Mesendoderm (in vitro differentiated cells): Measurements from ENCODE around the gene EFCAB6.

Experiments used
- DNase-seq: peaks from one replicate; pipeline ENCODE4 v3.0.0; 2013
- H2AK5ac ChIP-seq: 2 replicates; pipeline ENCODE4 v1.6.1; 2013; ENCODE audit warnings: low read length, inconsistent platforms
- H2BK120ac ChIP-seq: 2 replicates; pipeline ENCODE4 v1.6.1; 2013; ENCODE audit warnings: low read depth, mild to moderate bottlenecking, low read length, moderate library complexity, mixed read lengths
- H2BK15ac ChIP-seq: replicated peaks from 2 replicates; pipeline ENCODE4 v1.6.1; 2013; ENCODE audit warnings: low read depth, mild to moderate bottlenecking, moderate library complexity
- H2BK5ac ChIP-seq: 2 replicates; pipeline ENCODE4 v1.6.1; 2013; ENCODE audit warnings: low read length, inconsistent platforms
- H3K18ac ChIP-seq: 2 replicates; pipeline ENCODE4 v1.6.1; 2013; ENCODE audit warnings: mild to moderate bottlenecking, low read length, mixed read lengths
- H3K23ac ChIP-seq: one replicate; pipeline ENCODE4 v1.6.1; 2013; ENCODE audit warnings: low read length
- H3K27ac ChIP-seq: 2 replicates; pipeline ENCODE4 v1.5.1; 2013; ENCODE audit warnings: low read depth, mild to moderate bottlenecking, inconsistent platforms, low read length, moderate library complexity
- H3K27me3 ChIP-seq: 2 replicates; pipeline ENCODE4 v1.6.1; 2013; ENCODE audit warnings: low read length, control low read depth, mild to moderate bottlenecking, inconsistent platforms; ENCODE audit not compliant: insufficient read depth, poor library complexity
- H3K36me3 ChIP-seq: 2 replicates; pipeline ENCODE4 v1.6.1; 2013; ENCODE audit warnings: low read length, inconsistent platforms; ENCODE audit not compliant: control insufficient read depth, insufficient read depth
- H3K4ac ChIP-seq: one replicate; pipeline ENCODE4 v1.6.1; 2013; ENCODE audit warnings: low read depth, mild to moderate bottlenecking, low read length, moderate library complexity
- H3K4me1 ChIP-seq: 2 replicates; pipeline ENCODE4 v1.6.1; 2013; ENCODE audit warnings: low read depth, low read length, inconsistent platforms; ENCODE audit not compliant: control insufficient read depth
- H3K4me2 ChIP-seq: 2 replicates; pipeline ENCODE4 v1.6.1; 2013; ENCODE audit warnings: low read length
- H3K4me3 ChIP-seq: 2 replicates; pipeline ENCODE4 v1.5.1; 2013; ENCODE audit warnings: mild to moderate bottlenecking, low read length
- H3K56ac ChIP-seq: one replicate; pipeline ENCODE4 v1.6.1; 2013; ENCODE audit warnings: low read length
- H3K79me1 ChIP-seq: 2 replicates; pipeline ENCODE4 v1.6.1; 2013; ENCODE audit warnings: low read length, inconsistent platforms
- H3K79me2 ChIP-seq: 2 replicates; pipeline ENCODE4 v1.6.1; 2013; ENCODE audit warnings: mild to moderate bottlenecking, low read length; ENCODE audit not compliant: control insufficient read depth, insufficient read depth
- H3K9ac ChIP-seq: 2 replicates; pipeline ENCODE4 v1.6.1; 2013; ENCODE audit warnings: low read length, inconsistent platforms
- H4K5ac ChIP-seq: one replicate; pipeline ENCODE4 v1.6.1; 2013; ENCODE audit warnings: low read length
- H4K8ac ChIP-seq: one replicate; pipeline ENCODE4 v1.6.1; 2013; ENCODE audit warnings: low read depth, mild to moderate bottlenecking, control low read depth, low read length, moderate library complexity
- WGBS: extraction: QIAGEN DNeasy Blood & Tissue Kit; methylation state at CpG from one replicate; pipeline ENCODE4 v1.1.7; 2013; ENCODE audit warnings: low lambda C conversion rate, missing lambda C conversion rate; ENCODE audit not compliant: insufficient coverage; ENCODE audit errors: extremely low coverage; 5-methylcytosine and 5-hydroxymethylcytosine counted together

Gene EFCAB6

GRCh38 chr22:43491737-43492136, 320.4 kb downstream of the EFCAB6 start:
- H2AK5ac ChIP-seq, result no peak overlapping the region
- H2BK120ac ChIP-seq, result no peak overlapping the region
- H3K27ac ChIP-seq, result no peak overlapping the region
- no CpG with 5 or more reads among the region's 1 CpG for whole genome bisulfite sequencing
- H2BK5ac ChIP-seq, result no peak overlapping the region
- DNase-seq, result no peak
- no peak overlapping the region for H3K4ac ChIP-seq
- no peaks in the 10 kb centered on the region for H3K27me3 ChIP-seq
- no peak overlapping the region for H3K56ac ChIP-seq
- no peak overlapping the region for H3K18ac ChIP-seq
- H3K4me3 ChIP-seq, result no peak overlapping the region
- H3K23ac ChIP-seq, result no peak overlapping the region
- H3K4me1 ChIP-seq, result no peaks in the 10 kb centered on the region
- H2BK15ac ChIP-seq, result no peak overlapping the region
- no peak overlapping the region for H4K5ac ChIP-seq
- H3K79me1 ChIP-seq, result no peaks in the 10 kb centered on the region
- no peaks in the 10 kb centered on the region for H3K36me3 ChIP-seq
- no peaks in the 10 kb centered on the region for H3K79me2 ChIP-seq
- no peak overlapping the region for H3K9ac ChIP-seq
- no peak overlapping the region for H4K8ac ChIP-seq
- no peak overlapping the region for H3K4me2 ChIP-seq

GRCh38 chr22:43491177-43491576, 320.9 kb downstream of the EFCAB6 start:
- no CpG with 5 or more reads among the region's 3 CpGs for WGBS

GRCh38 chr22:43490311-43490710, 321.8 kb downstream of the EFCAB6 start:
- WGBS, result no CpG with 5 or more reads among the region's 7 CpGs
- DNase-seq, result no peak
- H3K56ac ChIP-seq, result no peak overlapping the region

More at GRCh38 chr22:43491177-43491576, 320.9 kb downstream of the EFCAB6 start:
- no peak overlapping the region for H2AK5ac ChIP-seq
- H3K36me3 ChIP-seq, result no peaks in the 10 kb centered on the region
- H3K4me3 ChIP-seq, result no peak overlapping the region
- H3K4me1 ChIP-seq, result no peaks in the 10 kb centered on the region
- no peak for DNase-seq
- H3K23ac ChIP-seq, result no peak overlapping the region
- H3K79me1 ChIP-seq, result no peaks in the 10 kb centered on the region
- H3K4me2 ChIP-seq, result no peak overlapping the region
- H3K9ac ChIP-seq, result no peak overlapping the region
- no peak overlapping the region for H4K8ac ChIP-seq
- no peak overlapping the region for H3K18ac ChIP-seq
- H3K4ac ChIP-seq, result no peak overlapping the region
- H3K27me3 ChIP-seq, result no peaks in the 10 kb centered on the region
- H4K5ac ChIP-seq, result no peak overlapping the region
- H3K79me2 ChIP-seq, result no peaks in the 10 kb centered on the region
- H2BK120ac ChIP-seq, result no peak overlapping the region
- no peak overlapping the region for H3K27ac ChIP-seq
- no peak overlapping the region for H2BK5ac ChIP-seq
- H3K56ac ChIP-seq, result no peak overlapping the region
- H2BK15ac ChIP-seq, result no peak overlapping the region

GRCh38 chr22:43488937-43489336, 323.2 kb downstream of the EFCAB6 start:
- no peak overlapping the region for H2BK120ac ChIP-seq
- no peak overlapping the region for H3K4me2 ChIP-seq
- WGBS, result no CpG with 5 or more reads among the region's 10 CpGs
- no peak overlapping the region for H3K27ac ChIP-seq
- H3K56ac ChIP-seq, result no peak overlapping the region
- H3K4me3 ChIP-seq, result no peak overlapping the region
- H3K18ac ChIP-seq, result no peak overlapping the region
- H3K9ac ChIP-seq, result no peak overlapping the region
- H3K79me2 ChIP-seq, result no peaks in the 10 kb centered on the region
- no peaks in the 10 kb centered on the region for H3K36me3 ChIP-seq
- no peaks in the 10 kb centered on the region for H3K4me1 ChIP-seq
- H4K5ac ChIP-seq, result no peak overlapping the region
- no peak overlapping the region for H4K8ac ChIP-seq
- H3K4ac ChIP-seq, result no peak overlapping the region
- no peak overlapping the region for H2AK5ac ChIP-seq
- H3K23ac ChIP-seq, result no peak overlapping the region
- H3K27me3 ChIP-seq, result no peaks in the 10 kb centered on the region
- H3K79me1 ChIP-seq, result no peaks in the 10 kb centered on the region
- no peak overlapping the region for H2BK15ac ChIP-seq
- H2BK5ac ChIP-seq, result no peak overlapping the region
- no peak for DNase-seq

More at GRCh38 chr22:43490311-43490710, 321.8 kb downstream of the EFCAB6 start:
- no peak overlapping the region for H4K5ac ChIP-seq
- H3K4me3 ChIP-seq, result no peak overlapping the region
- H3K9ac ChIP-seq, result no peak overlapping the region
- no peak overlapping the region for H3K4me2 ChIP-seq
- no peaks in the 10 kb centered on the region for H3K79me1 ChIP-seq
- H3K4ac ChIP-seq, result no peak overlapping the region
- no peaks in the 10 kb centered on the region for H3K79me2 ChIP-seq
- H3K36me3 ChIP-seq, result no peaks in the 10 kb centered on the region
- no peak overlapping the region for H2BK5ac ChIP-seq
- no peaks in the 10 kb centered on the region for H3K4me1 ChIP-seq
- H3K23ac ChIP-seq, result no peak overlapping the region
- H3K27ac ChIP-seq, result no peak overlapping the region
- no peak overlapping the region for H2BK15ac ChIP-seq
- no peaks in the 10 kb centered on the region for H3K27me3 ChIP-seq
- H4K8ac ChIP-seq, result no peak overlapping the region
- no peak overlapping the region for H3K18ac ChIP-seq
- no peak overlapping the region for H2BK120ac ChIP-seq
- H2AK5ac ChIP-seq, result no peak overlapping the region

- H3K4me3 ChIP-seq, result no peak overlapping the region
Observed at GRCh38 chr22:43488031-43488866, 323.9 kb downstream of the EFCAB6 start.

More at GRCh38 chr22:43488031-43488866, 323.9 kb downstream of the EFCAB6 start:
- Histone ChIP-seq H2AK5ac (no peak overlapping the region), H3K36me3 (no peaks in the 10 kb centered on the region), H3K27ac (no peak overlapping the region), H3K79me2 (no peaks in the 10 kb centered on the region), H4K8ac (no peak overlapping the region), H3K27me3 (no peaks in the 10 kb centered on the region), H3K4ac (no peak overlapping the region), H3K56ac (no peak overlapping the region), H3K18ac (no peak overlapping the region), H2BK120ac (no peak overlapping the region), H3K79me1 (no peaks in the 10 kb centered on the region), H4K5ac (no peak overlapping the region), H3K9ac (no peak overlapping the region), H2BK15ac (no peak overlapping the region), H3K23ac (no peak overlapping the region), H2BK5ac (no peak overlapping the region), H3K4me2 (no peak overlapping the region), H3K4me1 (no peaks in the 10 kb centered on the region)
- WGBS, result no CpG with 5 or more reads among the region's 26 CpGs
- peak; percentile 35 for DNase-seq
